Amniotic stem cell (primary cell): ENCODE measurements around the gene PSD4.

ENCODE experiments used
- DNase-seq: peaks from one replicate; lab custom pipeline; 2025; lab: John Stamatoyannopoulos, UW

PSD4 gene

GRCh38 chr2:113184531-113185230 is 10.9 kb downstream of the PSD4 start:
- no peak for DNase-seq

- DNase-seq: no peak
These were observed 12.1 kb downstream of the PSD4 start for GRCh38 chr2:113185664-113186432.

- no peak for DNase-seq
These were observed 12.6 kb downstream of the PSD4 start for GRCh38 chr2:113186433-113186796.

GRCh38 chr2:113187771-113188170 is 14.0 kb downstream of the PSD4 start:
- DNase-seq: no peak

- DNase-seq: no peak
These were observed 17.1 kb downstream of the PSD4 start for GRCh38 chr2:113190871-113191270.

GRCh38 chr2:113192459-113193100 is 18.8 kb downstream of the PSD4 start:
- no peak for DNase-seq

GRCh38 chr2:113195923-113196501 is 22.2 kb downstream of the PSD4 start:
- no peak for DNase-seq

- DNase-seq: no peak
These were observed 23.1 kb downstream of the PSD4 start for GRCh38 chr2:113196839-113197238.

GRCh38 chr2:113197347-113198047 is 23.7 kb downstream of the PSD4 start:
- DNase-seq: no peak

- no peak for DNase-seq
These were observed 24.4 kb downstream of the PSD4 start for GRCh38 chr2:113198048-113198789.

- DNase-seq: peak; percentile 50
These were observed 25.2 kb downstream of the PSD4 start for GRCh38 chr2:113198790-113199612.

GRCh38 chr2:113200236-113200635 is 26.5 kb downstream of the PSD4 start:
- no peak for DNase-seq

- DNase-seq: no peak
These were observed 27.1 kb downstream of the PSD4 start for GRCh38 chr2:113200736-113201490.

GRCh38 chr2:113201496-113202304 is 27.9 kb downstream of the PSD4 start:
- no peak for DNase-seq

GRCh38 chr2:113202305-113203216 is 28.8 kb downstream of the PSD4 start:
- no peak for DNase-seq

- no peak for DNase-seq
These were observed 29.4 kb downstream of the PSD4 start for GRCh38 chr2:113203217-113203530.

- peak; percentile 47 for DNase-seq
These were observed 30.2 kb downstream of the PSD4 start for GRCh38 chr2:113203901-113204519.

- no peak for DNase-seq
These were observed 32.5 kb downstream of the PSD4 start for GRCh38 chr2:113206251-113206650.
